Measurements from ENCODE around the gene TAF5. TPM values are rescaled to one million over a fixed set of nuclear protein-coding genes. Genes with fewer than 3 reads are reported as not detected.
"Not testable (repeated sequence)": the region's sequence is repeated elsewhere in the genome, so short reads cannot be mapped to it uniquely, and the experiment has no call there.

The TAF5 gene
- total RNA-seq, 2 experiments from 2014 or later = 12.0 to 12.4 TPM

DNA sequence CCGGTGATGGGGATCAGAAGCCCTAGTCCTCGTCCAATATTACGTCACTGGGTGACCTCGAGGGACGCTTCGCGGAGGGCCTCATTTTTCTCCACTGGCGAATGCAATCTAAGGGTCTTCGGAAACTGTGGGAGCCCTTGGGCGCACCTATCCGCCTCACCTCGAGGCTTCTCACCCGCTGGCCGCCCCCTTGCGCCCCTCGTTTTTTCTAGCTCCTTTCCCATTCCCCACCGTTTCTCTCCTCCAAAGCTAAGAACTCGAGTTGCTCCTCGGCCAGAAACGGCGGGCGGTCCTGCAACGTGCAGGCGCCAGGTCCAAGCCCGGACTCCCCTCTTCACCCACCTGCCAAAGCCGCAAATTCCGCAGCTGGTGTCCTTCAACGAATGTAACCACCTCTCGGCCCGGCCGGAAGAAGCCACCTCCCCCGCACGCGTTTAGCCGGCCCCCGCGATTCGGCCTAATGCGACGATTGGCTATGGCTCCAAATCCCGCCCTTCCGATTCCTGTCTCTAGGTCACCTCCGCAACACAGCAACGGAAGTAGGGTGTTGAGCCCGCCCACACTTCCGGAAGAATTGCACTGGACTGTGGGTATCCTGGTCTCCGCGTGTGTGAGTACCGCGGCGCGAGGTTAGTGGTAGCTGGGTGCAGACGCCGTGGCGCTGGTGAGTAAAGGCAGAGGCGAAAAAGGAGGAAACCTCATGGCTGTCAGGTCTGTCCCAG is 28.5 kb downstream of the TAF5 start, which contains the start of the genes ATP5MK and PDCD11:
TSS of gene ATP5MK (minus strand) at position 409 of the 722 bp plus-strand sequence. CDS start 4,018 bp downstream, outside the sequence.
TSS of gene PDCD11 (plus strand) at position 560 of the 722 bp plus-strand sequence. CDS start 1,801 bp downstream, outside the sequence.
- POLR2A ChIA-PET = interaction anchor here (0.6 to 1.5 kb wide), 5 partner anchors 19 to 387 kb away, joined by 4 to 9 read pairs (median 4); no protein-coding TSS in a partner anchor

DNA sequence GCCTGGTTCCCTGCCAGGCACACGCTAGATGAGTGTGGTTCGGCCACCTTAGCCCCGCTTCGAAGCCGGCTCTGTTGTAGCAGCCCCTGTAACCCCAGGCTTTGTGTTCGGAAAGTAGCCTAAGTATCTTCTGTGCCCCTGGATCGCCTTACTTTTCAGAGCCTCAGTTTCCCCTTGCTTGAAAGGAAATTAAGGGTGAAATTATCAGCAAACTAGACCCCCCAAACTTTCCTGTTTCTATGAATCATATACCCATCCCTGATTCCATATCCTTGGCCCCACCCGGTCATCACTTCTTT is 29.0 kb downstream of the TAF5 start:
- POLR2A ChIA-PET = interaction anchor here (0.8 kb wide), 1 partner anchor 55 kb away, joined by 4 read pairs; no protein-coding TSS in a partner anchor
- CTCF ChIA-PET = interaction anchor here (1.3 to 1.4 kb wide), 2 partner anchors 46 to 80 kb away, joined by 3 to 4 read pairs; partner anchors contain the start of gene PCGF6

More for the DNA sequence above, 28.5 kb downstream of the TAF5 start, which contains the start of the genes ATP5MK and PDCD11:
- CTCF ChIA-PET = interaction anchor here (1.3 to 1.4 kb wide), 3 partner anchors 23 to 81 kb away, joined by 3 to 4 read pairs (median 4); partner anchors contain the start of gene PCGF6

GRCh38 chr10:103397191-103397825 is 29.5 kb downstream of the TAF5 start:
- ChIA-PET POLR2A (interaction anchor here (0.7 to 0.8 kb wide), 2 partner anchors 14 to 54 kb away, joined by 4 to 12 read pairs; no protein-coding TSS in a partner anchor), CTCF (interaction anchor here (1.0 to 1.4 kb wide), 2 partner anchors 47 to 148 kb away, joined by 3 to 4 read pairs; partner anchors contain the start of gene PCGF6)

- ChIA-PET CTCF (no interaction called here), POLR2A (no interaction called here)
Measured at GRCh38 chr10:103413564-103413963, 45.8 kb downstream of the TAF5 start.

DNA sequence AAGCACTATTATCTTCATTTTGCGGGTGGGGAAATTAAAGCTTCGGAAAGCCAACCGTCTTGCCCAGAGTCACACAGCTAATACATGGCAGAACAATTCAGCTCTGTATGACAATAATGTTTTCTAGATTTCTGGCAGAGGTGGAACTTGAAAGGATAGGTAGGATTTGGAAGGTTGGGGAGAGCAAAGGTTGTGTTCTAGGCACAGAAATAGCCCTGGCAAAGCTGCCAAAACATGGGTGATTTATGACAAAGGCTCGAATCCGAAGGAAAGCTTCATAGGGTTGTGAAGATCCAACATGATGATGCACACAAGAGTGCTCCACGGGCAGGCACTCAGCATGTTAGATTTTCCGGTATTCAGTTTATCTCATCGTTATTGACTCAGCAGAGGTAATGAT is 47.8 kb downstream of the TAF5 start:
- POLR2A ChIA-PET = interaction anchor here (1.8 kb wide), 1 partner anchor 20 kb away, joined by 4 read pairs; the partner anchor contains the start of genes ATP5MK and PDCD11
- CTCF ChIA-PET = interaction anchor here (0.9 to 2.2 kb wide), 4 partner anchors 10 to 75 kb away, joined by 4 to 10 read pairs (median 6); no protein-coding TSS in a partner anchor

DNA sequence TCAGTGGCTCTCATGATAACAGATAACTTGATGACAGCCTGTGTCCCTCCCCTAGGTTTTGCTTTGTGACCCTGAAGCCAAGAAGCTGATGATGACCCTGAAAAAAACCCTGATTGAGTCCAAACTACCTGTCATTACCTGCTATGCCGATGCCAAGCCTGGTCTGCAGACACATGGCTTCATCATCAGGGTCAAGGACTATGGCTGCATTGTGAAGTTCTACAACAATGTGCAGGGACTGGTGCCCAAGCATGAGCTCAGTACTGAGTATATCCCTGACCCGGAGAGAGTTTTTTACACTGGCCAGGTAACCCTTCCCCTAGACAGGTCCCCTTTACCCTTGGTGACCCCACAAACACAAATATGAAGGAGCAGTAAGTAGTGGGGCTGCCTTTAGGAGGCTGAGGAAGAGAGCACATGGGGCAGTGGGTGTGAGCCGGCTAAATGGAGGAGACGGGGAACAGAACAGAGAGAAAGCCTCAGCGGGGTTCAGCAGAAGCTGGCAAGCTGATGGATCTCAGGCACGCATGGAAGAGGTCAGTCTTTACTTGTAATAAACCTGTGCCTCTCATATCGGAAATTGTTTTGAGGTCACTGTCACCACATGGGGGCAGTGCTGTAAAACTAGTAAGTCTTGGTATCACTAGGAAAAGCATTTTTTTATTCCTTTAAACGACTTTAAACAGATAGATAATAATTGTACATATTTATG is 48.8 kb downstream of the TAF5 start:
- CTCF ChIA-PET = interaction anchor here (0.8 to 2.2 kb wide), 8 partner anchors 11 to 174 kb away, joined by 3 to 10 read pairs (median 4); partner anchors contain the start of gene CALHM2
- POLR2A ChIA-PET = no interaction called here

DNA sequence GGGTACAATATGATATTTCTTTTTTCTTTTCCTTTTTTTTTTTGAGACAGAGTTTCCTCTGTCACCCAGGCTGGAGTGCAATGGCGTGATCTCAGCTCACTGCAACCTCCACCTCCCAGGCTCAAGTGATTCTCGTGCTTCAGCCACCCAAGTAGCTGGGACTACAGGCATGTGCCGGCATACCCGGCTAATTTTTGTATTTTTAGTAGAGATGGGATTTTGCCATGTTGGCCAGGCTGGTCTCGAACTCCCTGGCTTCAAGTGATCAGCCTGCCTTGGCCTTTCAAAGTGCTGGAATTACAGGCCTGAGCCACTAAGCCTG is 49.3 kb downstream of the TAF5 start:
- POLR2A ChIA-PET = not testable (repeated sequence)
- CTCF ChIA-PET = interaction anchor here (1.1 to 1.8 kb wide), 3 partner anchors 35 to 174 kb away, joined by 3 to 6 read pairs (median 4); partner anchors contain the start of gene CALHM2

DNA sequence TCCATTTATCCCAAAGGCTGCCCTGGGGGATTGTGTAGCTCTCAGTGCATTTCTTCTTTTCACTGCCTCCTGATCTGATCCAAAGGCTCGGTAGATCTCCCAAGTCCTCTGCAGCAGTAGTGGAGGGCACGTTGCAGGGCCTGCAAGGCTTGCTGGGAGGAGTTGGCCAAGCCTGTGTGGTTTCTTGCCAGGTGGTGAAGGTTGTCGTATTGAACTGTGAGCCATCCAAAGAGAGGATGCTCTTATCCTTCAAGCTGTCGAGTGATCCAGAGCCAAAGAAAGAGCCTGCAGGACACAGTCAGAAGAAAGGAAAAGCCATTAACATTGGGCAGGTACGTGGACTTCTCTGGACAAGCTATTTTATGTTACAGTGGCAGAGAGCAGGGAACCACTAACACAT is 49.8 kb downstream of the TAF5 start:
- POLR2A ChIA-PET = no interaction called here
- CTCF ChIA-PET = interaction anchor here (0.8 to 1.8 kb wide), 6 partner anchors 8 to 63 kb away, joined by 3 to 6 read pairs (median 4); partner anchors contain the start of gene CALHM2

- CTCF ChIA-PET = interaction anchor here (1.3 to 1.4 kb wide), 2 partner anchors 31 to 67 kb away, joined by 6 read pairs; no protein-coding TSS in a partner anchor
- POLR2A ChIA-PET = interaction anchor here (0.6 kb wide), 1 partner anchor 45 kb away, joined by 3 read pairs; no protein-coding TSS in a partner anchor
Measured at GRCh38 chr10:103419101-103419500, 51.3 kb downstream of the TAF5 start.

DNA sequence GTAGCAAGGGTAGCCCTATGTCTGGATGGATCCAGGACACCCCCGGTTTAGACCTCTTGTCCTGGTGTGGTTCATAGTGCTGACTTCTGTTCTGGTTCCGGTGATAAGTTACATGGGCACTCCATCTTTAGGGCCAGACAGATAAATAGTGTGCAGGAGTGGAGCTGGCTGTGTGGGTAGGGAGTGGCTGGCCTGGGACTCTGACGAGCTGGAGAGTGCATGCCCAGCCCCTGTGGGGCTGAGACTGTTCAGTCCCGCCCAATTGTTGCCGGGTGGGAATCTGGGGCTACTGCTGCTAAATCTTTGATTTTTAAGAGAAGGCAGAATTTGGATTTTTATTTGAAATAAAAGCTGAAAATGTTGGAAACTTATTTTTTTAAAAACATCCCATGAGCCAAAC is 56.0 kb downstream of the TAF5 start:
- ChIA-PET CTCF (interaction anchor here (2.0 kb wide), 1 partner anchor 28 kb away, joined by 5 read pairs; the partner anchor contains the start of gene CALHM2), POLR2A (no interaction called here)

- ChIA-PET CTCF (interaction anchor here (0.6 kb wide), 1 partner anchor 183 kb away, joined by 3 read pairs; no protein-coding TSS in a partner anchor), POLR2A (no interaction called here)
Measured at GRCh38 chr10:103427866-103428265, 60.1 kb downstream of the TAF5 start.

- POLR2A ChIA-PET = no interaction called here
- CTCF ChIA-PET = no interaction called here
Measured at GRCh38 chr10:103428989-103429643, 61.3 kb downstream of the TAF5 start.

DNA sequence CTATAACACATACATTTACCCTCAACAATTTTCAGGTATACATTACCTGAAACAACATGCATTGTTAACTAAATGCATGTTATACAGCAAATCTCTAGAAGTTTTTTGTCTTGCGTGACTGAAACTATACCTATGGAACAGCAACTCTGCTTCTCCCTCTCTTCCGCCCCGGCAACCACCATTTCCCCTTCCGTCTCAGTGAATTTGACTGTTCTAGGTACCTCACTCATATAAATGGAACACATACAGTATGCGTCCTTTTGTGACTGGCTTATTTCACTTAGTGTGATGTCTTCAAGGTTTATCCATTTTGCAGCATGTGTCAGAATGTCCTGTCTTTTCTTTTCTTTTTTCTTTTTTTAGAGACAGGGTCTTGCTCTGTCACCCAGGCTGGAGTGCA is 61.9 kb downstream of the TAF5 start:
- CTCF ChIA-PET = no interaction called here

DNA sequence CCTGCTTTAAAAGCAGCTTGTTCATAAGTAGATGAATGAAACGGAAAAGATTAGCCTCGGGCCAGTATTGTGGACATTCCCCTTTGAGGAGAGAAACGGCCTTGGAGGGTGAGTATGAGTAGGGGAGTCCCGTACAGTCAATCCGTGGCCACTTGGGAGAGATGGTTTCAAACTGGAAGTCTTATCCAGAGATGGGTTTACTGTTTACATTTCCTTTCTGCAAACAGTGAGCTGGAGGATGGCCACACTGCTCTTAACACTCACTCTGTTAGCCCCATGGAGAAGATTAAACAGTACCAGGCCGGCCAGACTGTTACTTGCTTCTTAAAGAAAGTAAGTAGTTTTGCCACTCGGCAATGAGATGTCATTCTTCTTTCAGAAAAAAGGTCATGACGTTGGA is 64.1 kb downstream of the TAF5 start:
- ChIA-PET POLR2A (no interaction called here), CTCF (no interaction called here)

More for the DNA sequence above, 61.9 kb downstream of the TAF5 start:
- POLR2A ChIA-PET = no interaction called here

GRCh38 chr10:103433858-103434257 is 66.1 kb downstream of the TAF5 start:
- CTCF ChIA-PET = interaction anchor here (0.6 to 0.9 kb wide), 2 partner anchors 52 to 111 kb away, joined by 3 read pairs; no protein-coding TSS in a partner anchor
- POLR2A ChIA-PET = interaction anchor here (0.7 kb wide), 1 partner anchor 115 kb away, joined by 3 read pairs; no protein-coding TSS in a partner anchor
